ENCODE results near the gene MAGEF1.

The MAGEF1 gene

DNA sequence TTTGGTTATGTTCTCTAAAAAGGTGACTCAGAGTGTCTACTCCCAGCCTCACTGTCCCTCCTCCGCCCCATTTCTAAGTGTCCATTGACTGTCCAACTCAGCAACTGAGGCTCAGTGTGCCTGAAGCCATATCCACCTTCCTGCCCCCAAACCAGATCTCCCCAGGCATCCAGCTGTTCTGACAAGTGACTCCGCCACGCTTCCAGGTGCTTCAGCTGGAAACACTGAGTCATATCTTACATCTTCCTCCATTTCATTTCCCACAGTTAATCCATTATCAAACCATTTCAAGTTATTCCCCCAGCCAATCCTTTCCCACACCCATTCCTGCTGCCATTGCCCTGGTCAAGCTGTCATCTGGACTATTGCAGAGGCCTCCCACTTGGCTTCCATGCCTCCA, 17.1 kb downstream of the MAGEF1 start:
- H3K27ac ChIP-seq (ENCODE audit: low read depth, low read length), result no peak overlapping the region
- H3K79me2 ChIP-seq (ENCODE audit: insufficient read depth, low read length), result no peaks in the 10 kb centered on the region
- no peak overlapping the region for H3K9ac ChIP-seq (ENCODE audit: low read length)
- no peak overlapping the region for H3K4me2 ChIP-seq (ENCODE audit: low read depth, low read length, poor library complexity, severe bottlenecking)
- H3K9me2 ChIP-seq (replicated peaks; ENCODE audit: insufficient read depth, low read length), result no peaks in the 10 kb centered on the region
- no peaks in the 10 kb centered on the region for H4K20me1 ChIP-seq (ENCODE audit: low read depth, low read length)
- H3F3A ChIP-seq (ENCODE audit: insufficient read depth), result no peaks in the 10 kb centered on the region
- no peaks in the 10 kb centered on the region for H3K27me3 ChIP-seq (ENCODE audit: low read length)
- no peak overlapping the region for H3K4me3 ChIP-seq (ENCODE audit: insufficient read depth, low read length, poor library complexity, severe bottlenecking)
- TF ChIP-seq CTCF (IDR thresholded peaks at IDR 0.05; ENCODE audit: insufficient read depth, low read length, poor library complexity, severe bottlenecking) (no peak), EZH2phosphoT487 (conservative IDR thresholded peaks at IDR 0.05; ENCODE audit: low read length) (no peak)
- no peaks in the 10 kb centered on the region for H3K36me3 ChIP-seq (ENCODE audit: low read length)
- H2AFZ ChIP-seq (ENCODE audit: low read depth, low read length, severe bottlenecking), result no peak overlapping the region
- no peaks in the 10 kb centered on the region for H3K9me3 ChIP-seq (ENCODE audit: insufficient read depth, low read length)

DNA sequence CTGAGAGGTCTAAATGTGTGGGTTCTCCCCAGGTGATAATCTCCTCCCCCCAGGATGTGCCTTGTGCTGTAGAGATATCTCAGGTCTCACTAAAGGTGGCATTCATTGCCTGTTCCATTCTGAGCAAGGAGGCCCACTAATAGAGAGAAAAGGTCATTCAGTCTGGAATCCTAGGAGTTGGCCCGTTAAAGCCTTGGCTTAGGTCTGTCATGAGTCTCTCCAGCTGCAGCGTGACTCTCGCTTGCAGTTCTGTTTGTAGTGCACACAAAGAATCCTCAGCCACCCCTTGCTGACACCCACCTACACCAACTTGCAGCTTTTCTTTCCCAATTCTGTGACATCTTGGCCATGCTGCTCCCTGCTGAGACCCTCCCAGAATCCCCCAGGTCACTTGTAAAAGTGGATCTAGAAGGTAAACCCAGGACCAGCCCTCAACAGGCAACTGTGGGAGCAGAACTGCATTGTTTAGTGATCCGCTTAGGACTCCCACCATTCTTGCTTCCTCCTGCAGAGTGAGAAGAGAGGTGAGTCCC, 17.7 kb downstream of the MAGEF1 start:
- Histone ChIP-seq H3K36me3 (ENCODE audit: low read length) (no peaks in the 10 kb centered on the region), H3K4me3 (ENCODE audit: insufficient read depth, low read length, poor library complexity, severe bottlenecking) (no peak overlapping the region), H3K9me2 (replicated peaks; ENCODE audit: insufficient read depth, low read length) (no peaks in the 10 kb centered on the region), H3K79me2 (ENCODE audit: insufficient read depth, low read length) (no peaks in the 10 kb centered on the region), H3K27me3 (ENCODE audit: low read length) (no peaks in the 10 kb centered on the region), H3K9me3 (ENCODE audit: insufficient read depth, low read length) (no peaks in the 10 kb centered on the region), H4K20me1 (ENCODE audit: low read depth, low read length) (no peaks in the 10 kb centered on the region), H3K27ac (ENCODE audit: low read depth, low read length) (no peak overlapping the region), H3K9ac (ENCODE audit: low read length) (no peak overlapping the region), H3F3A (ENCODE audit: insufficient read depth) (no peaks in the 10 kb centered on the region), H3K4me2 (ENCODE audit: low read depth, low read length, poor library complexity, severe bottlenecking) (no peak overlapping the region), H2AFZ (ENCODE audit: low read depth, low read length, severe bottlenecking) (no peak overlapping the region)
- TF ChIP-seq CTCF (IDR thresholded peaks at IDR 0.05; ENCODE audit: insufficient read depth, low read length, poor library complexity, severe bottlenecking) (no peak), EZH2phosphoT487 (conservative IDR thresholded peaks at IDR 0.05; ENCODE audit: low read length) (no peak)

DNA sequence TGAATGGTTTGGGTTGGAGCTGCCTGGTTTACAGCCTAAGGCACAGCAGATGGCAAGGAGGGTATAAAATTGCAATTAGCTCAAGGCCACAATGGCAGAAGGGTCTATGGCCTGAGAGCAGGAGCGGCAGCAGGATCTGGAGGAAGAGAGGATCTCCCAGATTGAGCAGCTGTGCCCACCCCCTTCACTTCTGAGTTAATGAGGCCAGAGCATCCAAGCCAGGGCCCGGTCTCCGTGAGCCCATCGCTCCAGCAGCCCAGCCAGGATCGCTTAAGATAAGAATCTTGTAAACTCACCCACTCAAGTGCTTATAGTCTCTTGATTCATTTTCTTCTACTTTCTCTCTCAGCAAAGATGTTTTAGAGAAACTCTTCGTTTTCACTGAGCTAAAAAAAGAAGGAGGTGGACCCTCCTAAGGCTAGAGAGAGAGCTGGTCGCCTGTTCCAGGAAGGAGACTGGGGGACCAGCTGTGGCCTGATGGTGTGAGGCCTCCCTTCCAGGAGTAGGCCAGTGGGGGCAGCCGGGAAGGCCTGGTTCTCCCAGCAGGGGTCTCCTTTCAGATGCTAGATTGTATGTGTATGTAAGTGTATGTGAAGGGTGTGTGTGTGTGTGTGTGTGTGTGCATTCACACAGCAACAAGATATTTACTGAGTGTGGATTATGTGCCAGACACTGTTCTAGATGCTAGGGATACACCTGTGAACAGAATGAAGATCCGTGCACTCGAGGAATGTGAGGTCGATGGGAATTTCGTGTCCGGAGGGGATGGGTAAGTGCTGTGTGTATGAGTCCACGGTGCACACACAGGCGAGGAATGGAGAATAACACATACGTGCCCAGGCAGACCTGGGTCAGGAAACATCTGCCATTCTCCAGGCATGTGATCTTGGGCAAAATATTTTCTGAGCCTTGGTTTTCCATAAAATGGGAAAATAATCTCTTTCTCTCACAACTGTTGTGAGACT, 18.6 kb downstream of the MAGEF1 start:
- no peak overlapping the region for H3K9ac ChIP-seq (ENCODE audit: low read length)
- no peaks in the 10 kb centered on the region for H3K9me3 ChIP-seq (ENCODE audit: insufficient read depth, low read length)
- no peaks in the 10 kb centered on the region for H3K9me2 ChIP-seq (replicated peaks; ENCODE audit: insufficient read depth, low read length)
- TF ChIP-seq CTCF (IDR thresholded peaks at IDR 0.05; ENCODE audit: insufficient read depth, low read length, poor library complexity, severe bottlenecking) (no peak), EZH2phosphoT487 (conservative IDR thresholded peaks at IDR 0.05; ENCODE audit: low read length) (no peak)
- no peaks in the 10 kb centered on the region for H3K27me3 ChIP-seq (ENCODE audit: low read length)
- no peaks in the 10 kb centered on the region for H4K20me1 ChIP-seq (ENCODE audit: low read depth, low read length)
- no peak overlapping the region for H3K4me2 ChIP-seq (ENCODE audit: low read depth, low read length, poor library complexity, severe bottlenecking)
- H3K4me3 ChIP-seq (ENCODE audit: insufficient read depth, low read length, poor library complexity, severe bottlenecking), result no peak overlapping the region
- H2AFZ ChIP-seq (ENCODE audit: low read depth, low read length, severe bottlenecking), result no peak overlapping the region
- no peaks in the 10 kb centered on the region for H3F3A ChIP-seq (ENCODE audit: insufficient read depth)
- no peaks in the 10 kb centered on the region for H3K36me3 ChIP-seq (ENCODE audit: low read length)
- no peaks in the 10 kb centered on the region for H3K79me2 ChIP-seq (ENCODE audit: insufficient read depth, low read length)
- no peak overlapping the region for H3K27ac ChIP-seq (ENCODE audit: low read depth, low read length)
